ENCODE measurements around the gene ACSL4.
"Not testable (repeated sequence)": the region's sequence is repeated elsewhere in the genome, so short reads cannot be mapped to it uniquely, and the experiment has no call there.

Gene ACSL4

DNA sequence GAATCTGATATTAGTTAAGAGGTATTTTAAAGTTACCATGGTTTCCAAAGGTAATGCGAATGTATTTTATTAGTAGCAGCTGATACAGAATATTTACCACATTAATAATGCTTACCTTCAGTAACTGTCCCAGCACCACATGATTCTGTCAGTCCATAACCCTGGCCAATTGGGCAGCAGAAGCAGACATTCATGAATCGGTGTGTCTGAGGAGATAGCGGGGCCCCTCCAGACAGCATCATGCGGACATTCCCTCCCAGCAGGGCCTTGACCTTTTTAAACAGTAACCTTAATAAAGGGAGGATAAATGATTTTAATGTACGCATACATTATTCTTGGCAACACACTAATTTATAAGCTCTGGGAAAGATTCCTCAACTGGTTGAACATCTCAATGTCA is 65.1 kb downstream of the ACSL4 start:
- DNase-seq (ENCODE audit: low read depth): no peak

DNA sequence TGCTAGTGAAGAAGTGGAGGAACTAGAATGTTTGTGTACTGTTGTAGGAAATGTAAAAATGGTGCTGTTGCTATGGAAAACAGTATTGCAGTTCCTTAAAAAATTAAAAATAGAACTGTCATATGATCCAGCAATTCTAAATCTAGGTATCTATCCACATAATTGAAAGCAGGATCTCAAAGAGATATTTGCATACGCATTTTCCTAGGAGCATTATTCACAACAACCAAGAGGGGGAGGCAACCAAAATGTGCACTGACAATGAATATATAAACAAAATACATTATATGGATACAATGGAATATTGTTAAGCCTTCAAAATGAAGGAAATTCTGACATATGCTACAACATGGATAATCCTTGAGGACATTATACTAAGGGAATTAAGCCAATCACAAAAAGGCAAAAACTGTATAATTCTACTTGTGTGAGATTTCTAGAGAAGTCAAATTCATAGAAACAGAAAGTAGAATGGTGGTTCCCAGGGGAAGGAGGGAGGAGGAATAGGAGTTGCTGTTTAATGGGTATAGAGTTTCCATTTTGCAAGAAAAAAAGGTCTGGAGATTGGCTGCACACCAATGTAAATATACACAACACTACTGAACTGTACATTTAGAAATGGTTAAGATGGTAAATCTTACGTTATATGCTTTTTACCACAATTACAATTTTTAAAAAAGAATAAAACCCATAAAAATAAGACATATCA is 72.5 kb downstream of the ACSL4 start:
- DNase-seq (ENCODE audit: low read depth): no peak

DNA sequence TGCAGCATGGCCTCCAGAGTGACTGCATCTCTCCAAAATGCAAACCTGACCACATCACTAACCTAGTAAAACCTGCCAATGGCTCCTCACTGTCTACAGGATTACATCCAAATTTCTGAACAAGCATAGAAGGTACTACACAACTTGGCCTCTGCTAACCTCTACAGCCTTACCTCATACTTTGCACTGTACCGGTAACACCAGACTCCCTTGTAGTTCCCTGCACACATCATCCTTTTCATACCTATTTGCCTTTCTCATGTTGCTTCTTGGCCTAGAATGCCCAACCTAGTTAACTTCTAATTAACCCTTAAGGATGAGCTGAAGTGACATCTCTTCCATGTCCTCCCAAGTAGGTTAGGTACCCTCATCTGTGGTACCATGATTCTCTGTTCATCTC is 74.7 kb downstream of the ACSL4 start:
- no peak for DNase-seq (ENCODE audit: low read depth)

DNA sequence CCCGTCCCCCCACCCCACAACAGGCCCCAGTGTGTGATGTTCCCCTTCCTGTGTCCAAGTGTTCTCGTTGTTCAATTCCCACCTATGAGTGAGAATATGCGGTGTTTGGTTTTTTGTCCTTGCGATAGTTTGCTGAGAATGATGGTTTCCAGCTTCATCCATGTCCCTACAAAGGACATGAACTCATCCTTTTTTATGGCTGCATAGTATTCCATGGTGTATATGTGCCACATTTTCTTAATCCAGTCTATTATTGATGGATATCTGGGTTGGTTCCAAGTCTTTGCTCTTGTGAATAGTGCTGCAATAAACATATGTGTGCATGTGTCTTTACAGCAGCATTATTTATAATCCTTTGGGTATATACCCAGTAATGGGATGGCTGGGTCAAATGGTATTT is 75.7 kb downstream of the ACSL4 start:
- not testable (repeated sequence) for DNase-seq (ENCODE audit: low read depth)

DNA sequence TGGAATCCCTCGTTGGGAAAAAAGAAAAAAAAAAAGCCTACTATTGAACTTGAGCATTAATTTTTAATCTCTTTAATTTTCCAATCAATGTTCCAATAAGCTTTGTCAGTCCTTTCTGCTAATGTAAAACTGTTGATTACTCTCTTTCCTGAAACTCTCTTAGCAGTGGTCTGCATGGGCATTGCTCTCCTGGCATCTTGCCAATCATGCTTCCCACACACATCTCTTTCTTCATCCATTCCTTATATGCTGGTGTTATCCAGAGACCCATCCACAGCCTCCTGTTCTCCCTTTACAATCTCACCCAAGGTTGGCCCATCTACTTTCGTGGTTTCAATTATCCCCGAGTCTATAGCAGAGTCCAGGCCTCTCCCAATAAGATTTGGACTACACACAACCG is 76.3 kb downstream of the ACSL4 start:
- DNase-seq (ENCODE audit: low read depth): no peak

DNA sequence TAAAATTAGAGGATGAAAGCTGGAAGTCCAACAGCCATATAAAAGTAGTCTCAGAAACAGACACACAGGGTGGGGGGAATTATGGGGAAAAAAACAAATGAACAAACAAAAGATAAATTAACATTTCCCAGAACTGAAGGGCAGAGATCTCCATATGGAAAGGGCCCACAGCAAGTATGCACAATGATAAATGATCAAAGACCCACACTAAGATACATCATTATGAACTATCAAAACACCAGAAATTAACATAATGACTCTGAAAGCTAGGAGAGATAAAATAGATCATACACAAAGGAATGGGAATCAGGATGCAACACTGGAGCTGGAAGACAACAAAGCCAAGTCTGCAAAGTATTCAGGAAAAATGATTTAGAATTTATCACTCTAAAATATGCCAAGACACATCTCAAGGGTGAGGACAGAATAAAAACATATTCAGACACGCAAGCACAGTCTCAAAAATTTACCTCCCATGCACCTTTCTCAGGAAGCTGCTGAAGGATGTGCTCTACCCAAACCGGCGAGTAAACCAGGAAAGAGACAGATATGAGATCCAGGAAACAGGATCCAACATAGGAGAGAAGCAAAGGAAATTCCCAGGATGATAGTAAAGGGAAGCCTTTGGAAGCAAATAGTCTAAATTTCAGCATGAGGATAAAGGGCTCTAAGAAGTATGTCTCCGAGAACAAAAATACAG is 77.4 kb downstream of the ACSL4 start:
- no peak for DNase-seq (ENCODE audit: low read depth)

DNA sequence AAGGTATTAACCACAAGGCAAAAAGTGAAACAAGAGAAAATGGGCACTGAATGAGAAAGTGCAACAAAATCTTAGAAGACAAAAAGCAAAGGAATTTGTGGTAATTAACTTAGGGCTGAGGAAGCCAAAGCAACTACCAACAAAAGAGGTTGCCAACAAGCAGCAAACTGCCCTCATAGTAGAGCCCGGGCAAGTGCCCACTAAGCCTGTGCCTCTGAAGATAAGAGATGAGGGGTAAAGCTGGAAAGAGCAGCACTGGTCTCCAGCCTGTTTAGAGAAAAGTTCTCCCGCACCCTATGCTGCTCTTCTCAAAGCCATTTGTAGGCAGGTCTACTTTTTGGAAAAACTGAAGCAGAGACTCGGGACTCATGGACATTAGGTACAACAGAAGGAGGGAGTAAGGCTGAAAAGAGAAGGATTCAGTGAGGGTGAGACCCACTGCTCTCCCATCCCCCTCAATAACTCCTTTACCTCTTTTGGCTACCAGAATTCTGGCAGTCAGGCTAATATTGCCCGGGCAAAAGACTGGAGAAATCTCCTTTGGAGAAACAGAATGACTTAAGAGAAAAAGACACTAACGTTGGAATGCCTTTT is 78.4 kb downstream of the ACSL4 start:
- no peak for DNase-seq (ENCODE audit: low read depth)

DNA sequence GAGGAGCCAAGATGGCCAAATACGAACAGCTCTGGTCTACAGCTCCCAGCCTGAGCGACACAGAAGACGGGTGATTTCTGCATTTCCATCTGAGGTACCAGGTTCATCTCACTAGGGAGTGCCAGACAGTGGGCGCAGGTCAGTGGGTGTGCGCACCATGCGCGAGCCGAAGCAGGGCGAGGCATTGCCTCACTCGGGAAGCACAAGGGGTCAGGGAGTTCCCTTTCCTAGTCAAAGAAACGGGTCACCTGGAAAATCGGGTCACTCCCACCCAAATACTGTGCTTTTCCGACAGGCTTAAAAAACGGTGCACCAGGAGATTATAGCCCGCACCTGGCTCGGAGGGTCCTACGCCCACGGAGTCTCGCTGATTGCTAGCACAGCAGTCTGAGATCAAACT is 88.4 kb downstream of the ACSL4 start:
- not testable (repeated sequence) for DNase-seq (ENCODE audit: low read depth)

DNA sequence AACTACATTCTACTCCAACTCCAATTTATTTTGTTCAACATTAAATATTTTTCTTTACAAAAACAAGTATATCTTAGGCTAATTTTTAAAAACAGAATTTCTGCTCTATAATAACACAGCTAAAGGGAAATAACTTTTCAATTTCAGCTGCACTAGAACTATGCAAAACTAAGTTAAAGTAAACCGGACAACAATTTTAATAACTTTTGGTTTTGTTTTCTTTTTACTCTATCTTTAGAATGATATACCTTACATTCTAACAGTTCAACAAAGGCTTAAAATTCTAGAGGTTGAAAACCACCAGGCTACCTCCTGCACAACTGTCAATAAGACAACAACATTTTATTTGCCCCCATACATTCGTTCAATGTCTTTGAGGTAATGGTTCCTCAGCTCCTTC is 89.4 kb downstream of the ACSL4 start:
- no peak for DNase-seq (ENCODE audit: low read depth)

DNA sequence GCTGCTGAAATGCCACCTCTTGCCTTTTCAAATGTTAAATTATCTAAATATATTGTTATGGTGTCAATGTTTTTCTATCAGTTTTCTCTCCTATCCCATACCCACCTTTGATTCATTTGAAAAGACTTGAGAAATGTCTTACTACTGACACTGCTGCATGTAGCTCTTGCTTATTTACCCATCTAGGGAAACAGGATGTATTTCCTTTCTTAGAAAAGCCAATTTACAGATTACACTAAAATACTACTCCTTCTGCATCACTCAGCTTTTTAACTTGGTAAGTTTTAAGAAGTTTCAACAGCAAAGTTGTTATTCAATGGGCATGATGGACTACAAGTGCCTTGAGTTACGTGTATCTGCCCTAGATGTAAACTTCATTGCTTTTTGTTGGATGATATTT is 94.9 kb downstream of the ACSL4 start:
- no peak for DNase-seq (ENCODE audit: low read depth)

DNA sequence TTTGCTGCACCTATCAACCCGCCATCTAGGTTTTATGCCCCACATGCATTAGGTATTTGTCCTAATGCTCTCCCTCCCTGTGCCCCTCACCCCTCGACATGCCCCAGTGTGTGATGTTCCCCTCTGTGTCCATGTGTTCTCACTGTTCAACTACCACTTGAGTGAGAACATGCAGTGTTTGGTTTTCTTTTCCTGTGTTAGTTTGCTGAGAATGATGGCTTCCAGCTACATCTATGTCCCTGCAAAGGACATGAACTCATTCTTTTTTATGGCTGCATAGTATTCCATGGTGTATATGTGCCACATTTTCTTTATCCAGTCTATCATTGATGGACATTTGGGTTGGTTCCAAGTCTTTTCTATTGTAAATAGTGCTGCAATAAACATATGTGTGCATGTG is 95.6 kb downstream of the ACSL4 start:
- not testable (repeated sequence) for DNase-seq (ENCODE audit: low read depth)

DNA sequence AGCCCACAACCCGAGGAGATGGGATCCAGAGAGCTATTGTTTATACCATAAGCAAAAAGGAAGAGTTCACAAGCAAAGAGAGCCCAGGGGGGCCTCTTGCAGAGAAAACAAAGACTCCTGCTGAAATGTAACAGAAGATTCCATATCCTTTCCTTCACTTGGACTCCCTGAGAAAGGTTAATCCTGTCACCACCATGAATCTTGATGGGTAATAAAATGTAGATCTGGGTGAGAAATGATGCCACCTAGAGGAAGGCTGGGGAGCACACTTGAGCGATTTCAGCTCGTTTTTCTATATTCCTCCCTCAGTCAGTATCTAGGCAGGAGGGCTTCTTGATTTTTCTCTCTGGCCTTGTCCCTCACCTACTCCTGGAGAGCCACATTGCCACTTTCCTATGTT is 97.9 kb downstream of the ACSL4 start:
- no peak for DNase-seq (ENCODE audit: low read depth)

DNA sequence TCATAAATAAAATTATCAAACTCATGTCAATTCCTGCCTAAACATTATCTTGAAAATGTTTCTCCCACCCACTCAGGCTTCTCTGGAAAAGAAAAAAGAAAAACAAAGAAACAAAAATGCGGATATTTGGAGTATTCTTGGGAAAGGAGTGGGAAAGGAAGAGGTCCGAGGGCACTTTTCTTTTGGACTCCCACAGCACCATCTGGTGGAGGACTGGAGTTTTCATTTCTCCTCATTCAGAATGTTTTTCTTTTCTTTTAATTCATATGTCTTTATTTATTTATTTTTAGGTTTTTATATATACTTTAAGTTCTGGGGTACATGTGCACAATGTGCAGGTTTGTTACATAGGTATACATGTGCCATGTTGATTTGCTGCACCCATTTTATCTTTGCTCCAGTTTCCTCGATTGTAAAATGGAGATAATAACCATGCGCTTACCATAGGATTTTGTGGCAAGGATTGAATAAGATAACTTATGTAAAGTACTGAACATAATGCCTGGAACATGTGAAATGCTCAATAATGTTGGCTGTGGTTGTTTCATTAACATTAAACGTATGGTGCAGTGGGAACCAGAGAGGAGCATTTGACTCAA is 100.1 kb downstream of the ACSL4 start:
- DNase-seq (ENCODE audit: low read depth): no peak

DNA sequence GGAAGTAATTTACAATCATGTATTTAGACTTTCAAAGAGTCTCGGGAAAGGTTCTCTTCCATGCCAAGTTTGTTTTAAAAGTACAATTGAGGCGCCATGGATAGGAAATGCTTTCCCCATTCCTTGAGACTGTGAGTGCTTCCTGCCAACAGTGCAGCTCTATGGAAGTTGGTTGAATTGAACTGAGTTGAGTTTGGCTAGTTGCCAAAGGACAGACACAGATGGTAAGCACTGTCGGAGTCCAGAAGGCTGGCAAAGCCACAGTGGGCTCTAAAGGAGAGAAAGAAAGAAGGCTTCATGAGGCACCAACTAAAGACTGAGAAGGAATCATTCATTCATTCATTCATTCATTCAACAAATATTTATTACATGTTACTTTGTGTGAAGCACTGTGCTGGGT is 103.7 kb downstream of the ACSL4 start:
- no peak for DNase-seq (ENCODE audit: low read depth)

DNA sequence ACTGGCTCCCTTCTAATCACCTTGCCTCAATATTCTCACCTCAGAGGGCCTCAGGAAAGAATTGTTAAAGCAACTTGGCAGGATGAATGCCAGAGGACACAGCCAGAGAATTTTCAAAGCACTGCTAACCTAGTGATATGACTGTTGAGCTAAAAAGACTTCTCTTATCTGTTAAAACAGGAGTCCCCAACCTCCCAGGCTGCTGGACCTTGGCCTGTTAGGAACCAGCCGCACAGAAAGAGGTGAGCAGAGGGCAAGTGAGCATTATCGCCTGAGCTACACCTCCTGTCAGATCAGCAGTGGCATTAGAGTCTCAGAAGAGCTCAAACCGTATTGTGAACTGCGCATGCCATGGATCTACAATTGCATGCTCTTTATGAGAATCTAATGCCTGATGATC is 106.4 kb downstream of the ACSL4 start:
- no peak for DNase-seq (ENCODE audit: low read depth)

DNA sequence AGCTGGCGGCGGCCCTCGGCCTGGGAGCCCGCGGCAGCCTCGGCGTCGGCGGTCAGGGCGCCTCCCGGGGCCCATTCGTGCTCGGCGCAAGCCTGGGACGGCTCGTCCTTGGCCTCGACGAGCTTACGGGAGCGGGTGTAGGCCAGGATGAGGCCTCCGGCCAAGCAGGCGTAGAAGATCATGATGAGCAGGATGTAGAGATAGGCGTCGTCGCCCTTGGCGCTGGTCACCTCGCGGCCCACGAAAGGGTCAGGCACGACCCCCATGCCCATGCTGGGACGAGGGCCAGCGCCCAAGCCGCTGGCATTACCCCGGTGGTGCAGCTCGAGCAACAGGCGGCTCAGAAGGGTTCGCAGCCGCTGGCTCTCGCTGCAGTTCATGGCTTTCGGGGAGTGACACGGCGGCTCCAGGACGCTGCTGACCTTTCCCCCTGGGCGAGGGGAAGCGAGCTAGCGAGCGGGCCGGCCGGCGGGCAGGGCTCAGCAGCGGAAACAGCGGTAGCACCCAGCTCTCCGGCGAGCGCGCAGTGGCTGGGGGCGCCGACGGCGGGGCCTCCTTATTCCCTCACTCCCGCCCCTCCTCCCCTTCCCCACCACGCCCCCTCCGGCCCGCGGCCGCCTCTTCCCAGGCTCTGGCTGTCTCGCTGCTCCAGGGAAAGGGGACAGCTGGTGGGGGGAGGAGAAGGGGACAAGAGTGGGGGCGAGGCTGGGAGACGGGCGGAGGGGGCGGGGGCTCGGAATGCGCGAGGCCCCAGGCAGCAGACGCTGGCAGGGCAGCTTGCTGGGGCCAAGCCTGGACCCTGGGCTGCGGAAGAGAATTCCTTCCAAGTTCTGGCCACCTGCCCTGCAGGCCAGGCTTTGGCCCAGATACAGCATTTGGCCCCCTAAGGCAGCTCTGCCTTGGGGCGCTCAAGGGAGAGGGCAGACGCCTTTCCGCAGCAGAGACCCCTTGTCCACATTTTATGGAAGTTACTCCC is 108.1 kb downstream of the ACSL4 start, which contains the start of gene KCNE5:
KCNE5 (minus strand) TSS at position 532 of the 976 bp plus-strand sequence; CDS start at position 380, 152 bp downstream.
- DNase-seq (ENCODE audit: low read depth): no peak

DNA sequence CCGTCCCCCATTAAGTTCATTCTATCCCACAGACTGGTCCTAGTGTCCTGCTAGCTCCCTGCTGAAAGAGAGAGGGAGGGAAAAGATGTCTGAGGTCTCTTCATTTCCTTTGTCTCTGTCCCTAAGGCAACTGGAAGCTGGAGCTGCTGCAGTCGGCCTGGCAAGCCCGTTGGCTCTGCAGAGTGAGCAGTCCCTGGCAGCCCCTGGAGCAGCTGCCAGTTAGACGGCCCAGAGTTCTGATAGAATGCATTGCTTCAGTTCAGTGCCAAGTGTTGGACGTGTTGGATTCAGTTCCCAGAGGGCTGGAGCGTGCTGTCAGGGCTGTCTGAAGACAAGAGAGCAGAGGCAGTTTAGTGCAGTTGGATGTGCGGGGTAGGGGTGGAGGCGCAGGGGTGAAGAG is 109.1 kb downstream of the ACSL4 start:
- no peak for DNase-seq (ENCODE audit: low read depth)

DNA sequence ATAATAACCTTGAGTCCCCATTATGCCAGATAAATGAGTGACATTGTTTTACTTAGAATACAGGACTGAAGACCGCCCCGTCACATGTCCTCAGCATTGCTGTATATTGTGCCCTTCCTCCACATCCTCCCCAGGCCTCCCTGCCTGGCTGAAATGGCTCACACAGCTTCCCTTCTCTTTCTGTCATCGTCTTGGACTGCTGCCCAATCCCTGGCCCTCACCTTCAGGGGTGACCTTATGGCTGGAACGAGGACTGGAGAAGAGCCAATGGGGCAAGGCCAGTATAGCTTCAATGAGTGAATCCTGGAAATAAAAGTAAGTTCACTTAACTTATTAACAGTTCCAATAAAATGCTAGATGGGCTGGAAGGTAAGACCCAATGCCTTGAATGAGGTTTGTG is 110.8 kb downstream of the ACSL4 start:
- DNase-seq (ENCODE audit: low read depth): no peak

DNA sequence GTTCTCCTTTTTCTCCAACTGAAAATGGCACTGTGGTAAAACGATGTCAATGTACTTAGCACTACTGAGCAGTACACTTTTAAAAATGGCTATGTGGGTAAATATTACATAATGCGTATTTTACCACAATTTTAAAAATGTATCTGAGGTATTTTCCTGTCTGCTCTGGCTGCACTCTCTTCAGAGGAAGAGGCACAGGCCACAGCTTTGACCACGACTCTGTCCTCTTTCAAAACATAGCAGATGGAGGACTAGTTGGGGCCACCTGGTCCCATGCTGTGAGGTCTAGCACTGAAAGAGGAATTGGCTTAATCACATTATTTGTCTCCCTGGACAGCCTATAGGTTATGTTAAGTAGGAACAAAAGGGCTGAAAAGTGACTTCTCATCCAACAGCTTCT is 113.3 kb downstream of the ACSL4 start:
- DNase-seq (ENCODE audit: low read depth): no peak

DNA sequence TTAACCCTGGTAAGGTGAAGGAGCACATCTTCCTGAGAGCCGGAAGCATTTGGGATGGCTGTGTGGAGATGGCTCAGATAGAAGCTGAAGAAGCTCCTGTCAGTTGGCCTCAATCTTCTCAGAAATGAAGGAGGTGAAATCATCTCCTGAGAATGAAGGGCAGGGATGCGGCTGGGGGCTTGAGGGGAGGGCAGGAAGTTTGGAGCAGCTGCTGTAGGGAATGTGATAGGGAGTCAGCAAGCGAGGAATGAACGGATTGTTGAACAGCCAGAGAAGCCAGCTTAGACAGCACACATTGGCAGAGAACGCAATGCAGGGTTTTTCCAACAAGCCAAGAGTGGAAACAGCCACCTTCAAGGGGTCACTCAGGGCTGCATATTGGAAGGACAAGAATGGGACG is 118.1 kb downstream of the ACSL4 start:
- DNase-seq (ENCODE audit: low read depth): no peak

DNA sequence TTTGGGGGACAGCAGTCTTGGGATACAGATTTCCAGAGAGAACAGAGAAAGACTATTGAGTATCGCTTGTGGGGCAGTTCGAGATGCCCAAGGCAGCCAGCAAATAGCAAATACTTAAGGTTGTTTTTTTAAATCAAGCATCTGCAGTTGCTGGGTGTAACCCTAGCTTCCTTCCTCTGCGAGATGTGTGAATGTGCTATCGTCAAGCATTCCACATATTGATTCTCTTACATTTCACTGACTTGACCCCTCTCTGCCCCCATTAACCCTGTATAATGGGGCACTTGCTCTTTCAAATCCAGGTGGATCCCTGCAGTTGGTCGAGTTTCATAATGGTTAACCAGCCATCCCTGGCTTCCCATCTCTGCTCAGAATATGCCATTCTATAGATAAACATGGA is 131.6 kb downstream of the ACSL4 start:
- DNase-seq (ENCODE audit: low read depth): no peak

DNA sequence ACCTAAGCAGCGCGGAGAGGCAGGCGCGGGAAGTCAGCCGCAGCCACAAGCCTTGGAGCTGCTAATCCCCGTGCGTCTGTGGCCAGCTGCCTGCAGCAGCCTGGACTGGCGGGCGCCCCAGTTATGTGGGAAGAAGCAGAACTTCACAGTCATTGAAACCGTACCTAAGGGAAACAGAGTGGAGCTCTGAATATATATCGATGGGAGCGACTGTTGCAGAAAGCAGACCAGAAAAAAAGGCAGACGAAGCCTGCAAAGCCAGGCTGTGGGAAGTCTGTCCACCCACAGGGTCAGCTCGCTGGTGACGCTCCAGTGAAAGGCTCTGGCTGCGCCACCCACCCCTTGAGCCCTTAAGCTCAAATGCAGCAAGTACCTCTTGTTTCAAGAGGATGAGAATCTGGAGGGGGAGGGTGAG is 132.8 kb downstream of the ACSL4 start:
- DNase-seq (ENCODE audit: low read depth): no peak
